SK-N-SH treated with all-trans-retinoic acid at 6 μM for 48 hours (cell line): ENCODE data around the gene KDSR.

Experiments used
- ATAC-seq: fragments of 200-7000 bp; cut with Tn5 transposase; 3 replicates; pipeline ENCODE4 v1.9.1; 2020; ENCODE audit warnings: mild to moderate bottlenecking, moderate library complexity
- ARNTL ChIP-seq: fragments of 450-650 bp; formaldehyde crosslinking; IDR thresholded peaks from 2 replicates; pipeline ENCODE4 v1.5.0; 2020; ENCODE audit warnings: low read depth, mild to moderate bottlenecking, moderate library complexity, borderline replicate concordance
- BACH2 ChIP-seq: fragments of 250-450 bp; sonication (Bioruptor Pico); IDR thresholded peaks from 2 replicates; pipeline ENCODE4 v1.9.0; 2021; ENCODE audit warnings: mild to moderate bottlenecking, borderline replicate concordance
- CREB5 ChIP-seq: fragments of 250-450 bp; sonication (Bioruptor Pico); IDR thresholded peaks from 2 replicates; pipeline ENCODE4 v1.5.1; 2020; ENCODE audit warnings: low read depth, mild to moderate bottlenecking, moderate library complexity
- CSDC2 ChIP-seq: fragments of 250-450 bp; sonication (Bioruptor Pico); IDR thresholded peaks from 2 replicates; pipeline ENCODE4 v1.5.0; 2020; ENCODE audit warnings: mild to moderate bottlenecking, moderate library complexity
- ESRRG ChIP-seq: fragments of 250-450 bp; sonication (Bioruptor Pico); IDR thresholded peaks from 2 replicates; pipeline ENCODE4 v1.6.1; 2021; ENCODE audit warnings: mild to moderate bottlenecking
- ISL1 ChIP-seq: fragments of 250-450 bp; sonication (Bioruptor Pico); IDR thresholded peaks from 2 replicates; pipeline ENCODE4 v2.1.2; 2022; ENCODE audit warnings: mild to moderate bottlenecking, moderate library complexity
- OSR1 ChIP-seq: fragments of 250-450 bp; sonication (Bioruptor Pico); IDR thresholded peaks from 2 replicates; pipeline ENCODE4 v1.8.0; 2022; ENCODE audit warnings: moderate library complexity, mild to moderate bottlenecking, inconsistent platforms
- POU6F1 ChIP-seq: fragments of 250-450 bp; sonication (Bioruptor Pico); IDR thresholded peaks from 2 replicates; pipeline ENCODE4 v1.8.0; 2021; ENCODE audit warnings: low read depth, mild to moderate bottlenecking, moderate library complexity, borderline replicate concordance
- PPARA ChIP-seq: fragments of 250-450 bp; sonication (Bioruptor Pico); IDR thresholded peaks from 2 replicates; pipeline ENCODE4 v1.5.0; 2020; ENCODE audit warnings: mild to moderate bottlenecking, borderline replicate concordance
- RARB ChIP-seq: fragments of 250-450 bp; sonication (Bioruptor Pico); IDR thresholded peaks from 2 replicates; pipeline ENCODE4 v1.8.0; 2021; ENCODE audit warnings: mild to moderate bottlenecking, moderate library complexity
- SNAI2 ChIP-seq: fragments of 250-450 bp; sonication (Bioruptor Pico); IDR thresholded peaks from 2 replicates; pipeline ENCODE4 v1.5.0; 2020; ENCODE audit warnings: mild to moderate bottlenecking, moderate library complexity
- TCF4 ChIP-seq: fragments of 250-450 bp; sonication (Bioruptor Pico); IDR thresholded peaks from 2 replicates; pipeline ENCODE4 v1.8.0; 2021; ENCODE audit warnings: mild to moderate bottlenecking, moderate library complexity, borderline replicate concordance
- TOX ChIP-seq: fragments of 250-450 bp; sonication (Bioruptor Pico); IDR thresholded peaks from 2 replicates; pipeline ENCODE4 v1.8.0; 2021; ENCODE audit warnings: mild to moderate bottlenecking, moderate library complexity, borderline replicate concordance
- TSHZ2 ChIP-seq: fragments of 250-450 bp; sonication (Bioruptor Pico); IDR thresholded peaks from 2 replicates; pipeline ENCODE4 v1.5.0; 2020; ENCODE audit warnings: mild to moderate bottlenecking, moderate library complexity
- ZC3H10 ChIP-seq: fragments of 250-450 bp; sonication (Bioruptor Pico); IDR thresholded peaks from 2 replicates; pipeline ENCODE4 v1.5.1; 2021; ENCODE audit warnings: mild to moderate bottlenecking, moderate library complexity
- ZFP3 ChIP-seq: fragments of 250-450 bp; sonication (Bioruptor Pico); IDR thresholded peaks from 2 replicates; pipeline ENCODE4 v1.5.0; 2020; ENCODE audit warnings: mild to moderate bottlenecking, moderate library complexity
- ZFP30 ChIP-seq: fragments of 450-650 bp; formaldehyde crosslinking; IDR thresholded peaks from 2 replicates; pipeline ENCODE4 v1.5.0; 2022; ENCODE audit warnings: mild to moderate bottlenecking, moderate library complexity
- ZNF565 ChIP-seq: fragments of 450-650 bp; formaldehyde crosslinking; conservative IDR thresholded peaks from 2 replicates; pipeline ENCODE4 v1.5.0; 2020; ENCODE audit warnings: low read depth, mild to moderate bottlenecking, moderate library complexity
- ZNF70 ChIP-seq: fragments of 450-650 bp; formaldehyde crosslinking; IDR thresholded peaks from 2 replicates; pipeline ENCODE4 v1.5.0; 2020; ENCODE audit warnings: mild to moderate bottlenecking, moderate library complexity
- ZNF8 ChIP-seq: fragments of 450-650 bp; formaldehyde crosslinking; IDR thresholded peaks from 2 replicates; pipeline ENCODE4 v1.5.0; 2020; ENCODE audit warnings: mild to moderate bottlenecking, moderate library complexity

Gene KDSR

GRCh38 chr18:63367053-63367953 is at the start of gene KDSR:
Gene KDSR, minus strand, starts transcription at chr18:63367206. Its CDS starts 88 bp downstream, at chr18:63367118.
- TF ChIP-seq SNAI2: no peak
- TF ChIP-seq ARNTL (CRISPR knock-in tag): no peak
- peak; percentile 48; the same call in 1 of the 2 replicates for TF ChIP-seq ZFP3
- TF ChIP-seq TCF4 (CRISPR knock-in tag): peak; percentile 26; the same call in 1 of the 2 replicates
- no peak for TF ChIP-seq CSDC2 (CRISPR knock-in tag)
- TF ChIP-seq CREB5 (CRISPR knock-in tag): no peak
- peak; percentile 97 for ATAC-seq

- ATAC-seq: no peak
- TF ChIP-seq ZNF8 (CRISPR knock-in tag) (no peak), TCF4 (CRISPR knock-in tag) (no peak), TSHZ2 (no peak), ZFP3 (no peak), CREB5 (CRISPR knock-in tag) (no peak), ESRRG (CRISPR knock-in tag) (no peak), ZNF565 (no peak), OSR1 (CRISPR knock-in tag) (no peak), ZC3H10 (CRISPR knock-in tag) (no peak), SNAI2 (no peak), RARB (no peak), ZFP30 (no peak), ARNTL (CRISPR knock-in tag) (no peak), BACH2 (no peak), ISL1 (CRISPR knock-in tag) (no peak), TOX (CRISPR knock-in tag) (no peak), ZNF70 (CRISPR knock-in tag) (no peak), PPARA (CRISPR knock-in tag) (no peak), POU6F1 (CRISPR knock-in tag) (no peak)
Measured at GRCh38 chr18:63412953-63413352, 45.9 kb upstream of the KDSR start.

GRCh38 chr18:63410792-63411191 is 43.8 kb upstream of the KDSR start:
- peak; percentile 88 for ATAC-seq
- TF ChIP-seq ISL1 (CRISPR knock-in tag) (peak; percentile 23; the same call in 1 of the 2 replicates), ZC3H10 (CRISPR knock-in tag) (no peak), TSHZ2 (no peak)
